22Rv1 (cell line): ENCODE data around the gene ZNF600.
"Not testable (repeated sequence)": the region's sequence is repeated elsewhere in the genome, so short reads cannot be mapped to it uniquely, and the experiment has no call there.

Source experiments
- ZFX ChIP-seq: fragments of 450-650 bp; IDR thresholded peaks from 2 replicates; pipeline ENCODE4 v1.6.1; 2017; ENCODE audit warnings: antibody characterized with exemption, borderline replicate concordance
- TF ChIP-seq, protein P1 (sequence below): fragments of 450-650 bp; IDR thresholded peaks from 2 replicates; pipeline ENCODE4 v1.5.1; 2017; ENCODE audit warnings: mild to moderate bottlenecking

DNA sequence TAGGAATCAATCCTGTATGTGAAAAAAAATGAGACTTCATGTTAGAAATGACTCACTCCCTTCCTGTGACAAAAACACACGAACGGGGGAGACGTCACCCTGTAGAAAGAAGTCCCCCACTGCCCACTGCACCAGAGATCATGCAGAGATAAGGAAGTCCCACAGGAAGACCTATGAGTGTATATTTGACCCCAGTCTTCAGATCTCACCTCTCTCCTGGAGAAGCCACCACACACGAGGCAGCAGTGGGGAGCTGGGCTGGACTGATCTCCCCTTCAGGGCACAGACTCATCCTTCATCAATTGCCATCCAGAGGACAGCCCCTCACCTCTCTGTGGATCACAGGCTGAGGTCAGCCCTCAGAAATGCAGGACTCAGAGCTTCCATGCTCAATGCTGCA lies 70.7 kb downstream of the ZNF600 start:
- TF ChIP-seq, protein P1, sequence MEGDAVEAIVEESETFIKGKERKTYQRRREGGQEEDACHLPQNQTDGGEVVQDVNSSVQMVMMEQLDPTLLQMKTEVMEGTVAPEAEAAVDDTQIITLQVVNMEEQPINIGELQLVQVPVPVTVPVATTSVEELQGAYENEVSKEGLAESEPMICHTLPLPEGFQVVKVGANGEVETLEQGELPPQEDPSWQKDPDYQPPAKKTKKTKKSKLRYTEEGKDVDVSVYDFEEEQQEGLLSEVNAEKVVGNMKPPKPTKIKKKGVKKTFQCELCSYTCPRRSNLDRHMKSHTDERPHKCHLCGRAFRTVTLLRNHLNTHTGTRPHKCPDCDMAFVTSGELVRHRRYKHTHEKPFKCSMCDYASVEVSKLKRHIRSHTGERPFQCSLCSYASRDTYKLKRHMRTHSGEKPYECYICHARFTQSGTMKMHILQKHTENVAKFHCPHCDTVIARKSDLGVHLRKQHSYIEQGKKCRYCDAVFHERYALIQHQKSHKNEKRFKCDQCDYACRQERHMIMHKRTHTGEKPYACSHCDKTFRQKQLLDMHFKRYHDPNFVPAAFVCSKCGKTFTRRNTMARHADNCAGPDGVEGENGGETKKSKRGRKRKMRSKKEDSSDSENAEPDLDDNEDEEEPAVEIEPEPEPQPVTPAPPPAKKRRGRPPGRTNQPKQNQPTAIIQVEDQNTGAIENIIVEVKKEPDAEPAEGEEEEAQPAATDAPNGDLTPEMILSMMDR: not testable (repeated sequence)
- TF ChIP-seq ZFX: not testable (repeated sequence)
